Posterior cingulate gyrus (tissue), 11 donors: ENCODE data around the gene B3GALT4.
"Not testable (repeated sequence)": the region's sequence is repeated elsewhere in the genome, so short reads cannot be mapped to it uniquely, and the experiment has no call there.

Experiments used
- DNase-seq, 10 donors: peaks; one replicate each; pipeline versions ENCODE4 v3.0.0 to v3.0.0-alpha.2; 2020 to 2021; ENCODE audit warnings: mixed read lengths in 3 of 10
- intact Hi-C: fragments of 100-400 bp; cut with DNase I; formaldehyde crosslinking; loops from one replicate; pipeline ENCODE4 v1.15.1; 2023

The B3GALT4 gene, protein sequence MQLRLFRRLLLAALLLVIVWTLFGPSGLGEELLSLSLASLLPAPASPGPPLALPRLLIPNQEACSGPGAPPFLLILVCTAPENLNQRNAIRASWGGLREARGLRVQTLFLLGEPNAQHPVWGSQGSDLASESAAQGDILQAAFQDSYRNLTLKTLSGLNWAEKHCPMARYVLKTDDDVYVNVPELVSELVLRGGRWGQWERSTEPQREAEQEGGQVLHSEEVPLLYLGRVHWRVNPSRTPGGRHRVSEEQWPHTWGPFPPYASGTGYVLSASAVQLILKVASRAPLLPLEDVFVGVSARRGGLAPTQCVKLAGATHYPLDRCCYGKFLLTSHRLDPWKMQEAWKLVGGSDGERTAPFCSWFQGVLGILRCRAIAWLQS

GRCh38 chr6:33276864-33277662 lies at the start of gene B3GALT4:
Gene B3GALT4, plus strand, starts transcription at chr6:33277123. Its CDS starts 297 bp downstream, at chr6:33277420.
- intact Hi-C loops, result no loop called here
- DNase-seq, result peak; percentile 28 to 93 (median 54)

DNA sequence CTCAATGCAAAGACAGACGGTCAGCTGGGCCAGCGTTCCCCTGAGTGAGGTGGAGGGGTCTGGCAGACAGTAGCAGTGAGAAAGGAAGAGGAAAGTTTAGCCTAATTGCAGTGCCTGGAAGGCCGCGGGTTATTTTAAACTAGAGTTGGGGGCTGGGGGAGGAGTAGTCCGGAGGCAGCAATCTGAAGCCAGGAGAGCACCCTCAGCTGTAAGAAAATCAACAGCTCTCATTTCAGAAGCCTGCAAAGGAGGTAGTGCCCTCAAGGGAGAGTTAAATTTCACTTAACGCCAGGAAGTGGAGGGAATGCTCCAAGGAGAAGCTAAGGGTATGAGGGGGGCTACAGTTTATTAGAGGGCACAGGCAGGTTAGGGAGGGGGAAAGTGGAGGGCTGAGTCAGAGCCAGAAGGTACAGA lies 41.7 kb upstream of the B3GALT4 start:
- intact Hi-C loops, result no loop called here
- no peak for DNase-seq

DNA sequence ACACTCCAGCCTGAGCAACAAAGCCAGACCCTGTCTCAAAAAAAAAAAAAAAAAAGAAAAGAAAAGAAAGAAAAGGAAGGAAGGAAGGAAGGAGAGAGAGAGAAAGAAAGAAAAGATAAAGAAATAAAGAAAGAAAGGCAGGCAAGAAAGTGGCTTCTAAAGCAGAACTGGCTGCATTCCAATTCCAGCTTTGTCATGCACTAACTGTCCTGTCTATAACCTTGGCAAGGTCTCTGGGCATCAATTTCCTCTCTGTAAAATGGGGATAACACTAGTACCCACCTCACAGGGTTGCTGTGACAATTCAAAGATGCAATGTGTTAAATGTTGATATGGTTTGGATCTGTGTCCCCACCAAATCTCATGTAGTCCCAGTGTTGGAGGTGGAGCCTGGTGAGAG lies 40.6 kb upstream of the B3GALT4 start:
- DNase-seq, result no peak
- intact Hi-C loops, result no loop called here

DNA sequence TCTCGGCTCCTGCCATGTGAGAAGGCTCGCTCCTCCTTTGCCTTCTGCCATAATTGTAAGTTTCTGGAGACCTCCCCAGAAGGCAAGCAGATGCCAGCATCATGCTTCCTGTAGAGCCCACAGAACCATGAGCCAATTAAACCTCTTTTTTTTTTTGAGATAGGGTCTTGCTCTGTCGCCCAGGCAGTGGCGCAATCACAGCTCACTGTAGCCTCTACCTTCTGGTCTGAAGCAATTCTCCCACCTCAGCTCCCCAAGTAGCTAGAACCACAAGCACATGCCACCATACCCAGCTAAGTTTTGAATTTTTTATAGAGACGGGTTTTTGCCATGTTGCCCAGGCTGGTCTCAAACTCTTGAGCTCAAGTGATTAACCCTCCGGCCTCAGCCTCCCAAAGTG lies 40.1 kb upstream of the B3GALT4 start:
- no peak for DNase-seq
- intact Hi-C loops, result no loop called here

GRCh38 chr6:33237741-33238140 lies 39.2 kb upstream of the B3GALT4 start:
- DNase-seq, result no peak
- intact Hi-C loops, result no loop called here

DNA sequence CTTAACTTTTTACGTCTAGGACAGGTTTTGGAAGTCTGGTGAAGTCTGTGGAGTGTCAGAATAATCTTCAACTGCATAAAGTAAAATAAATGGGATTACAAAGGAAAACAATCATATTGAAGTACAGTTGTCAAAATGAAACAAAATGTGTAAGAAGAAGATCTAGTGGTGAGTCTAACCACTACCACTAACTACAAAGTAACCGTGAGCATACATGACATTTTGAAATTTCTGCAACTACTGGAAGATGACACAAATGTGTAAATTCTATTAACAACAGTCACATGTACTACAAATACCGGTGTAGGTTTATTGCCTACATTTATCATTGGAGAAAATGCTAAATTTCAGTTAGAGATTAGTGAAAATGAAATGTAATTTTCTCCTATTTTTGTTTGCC lies 35.0 kb upstream of the B3GALT4 start:
- no peak for DNase-seq
- intact Hi-C loops, result loop anchor here (10.0 kb wide), 1 partner anchor 47 kb away; the partner anchor contains the start of gene COL11A2

DNA sequence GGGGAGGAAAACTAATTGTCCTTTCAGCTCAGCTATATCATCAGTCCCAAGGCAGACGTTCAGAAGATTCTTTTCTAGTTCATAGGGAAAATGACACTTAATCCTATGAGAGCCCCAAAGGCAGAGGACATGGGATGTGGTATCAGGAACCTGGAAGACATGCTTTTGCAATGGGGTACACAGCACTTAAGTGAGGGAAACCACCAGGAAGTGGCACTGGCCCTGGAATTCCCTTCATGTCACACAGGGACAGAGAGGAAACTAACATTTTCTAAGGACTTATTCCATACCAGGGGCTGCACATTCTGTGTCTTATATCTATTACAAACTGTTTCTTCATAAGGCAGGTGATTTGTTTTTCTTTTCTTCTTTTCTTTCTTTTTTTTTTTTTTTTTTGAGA lies 33.4 kb upstream of the B3GALT4 start:
- intact Hi-C loops, result loop anchor here (10.0 kb wide), 1 partner anchor 49 kb away; the partner anchor contains the start of gene COL11A2
- DNase-seq, result no peak

DNA sequence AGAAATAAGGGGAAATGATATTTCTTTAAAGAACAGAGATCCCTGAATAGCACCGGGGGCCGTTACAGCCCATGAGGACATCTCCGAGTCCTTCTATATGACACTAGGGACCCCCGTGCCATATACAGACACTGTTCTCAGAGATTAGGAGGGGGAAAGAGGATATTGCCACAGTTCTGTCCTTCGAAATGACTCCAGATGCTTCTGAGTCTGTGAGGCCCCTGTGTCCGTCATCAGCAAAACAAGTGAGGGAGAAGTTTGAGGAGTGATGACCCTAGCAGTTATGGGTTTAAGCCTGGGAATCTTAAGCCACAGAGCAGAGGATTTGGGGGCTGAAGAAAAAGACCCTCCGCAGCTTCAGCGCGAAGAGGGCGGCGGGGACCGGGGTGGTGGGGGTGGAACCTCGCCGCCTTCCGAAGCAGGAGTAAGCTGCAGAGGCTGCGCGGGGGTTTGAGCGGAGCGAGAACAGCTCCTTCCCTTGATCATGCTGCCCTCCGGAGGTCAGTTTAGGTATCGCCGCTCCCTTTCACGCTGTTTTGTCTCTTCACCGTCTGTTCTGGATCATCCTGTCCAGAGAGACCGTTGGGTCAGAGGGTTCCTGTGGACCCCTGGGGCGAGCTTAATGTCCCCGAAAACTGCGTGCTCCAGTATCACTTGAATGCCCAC lies 28.8 kb upstream of the B3GALT4 start:
- DNase-seq, result peak; percentile 83 to 98 (median 91)
- intact Hi-C loops, result loop anchor here (1.0 to 10.0 kb wide), 6 partner anchors 36 to 361 kb away; partner anchors contain the start of gene COL11A2

DNA sequence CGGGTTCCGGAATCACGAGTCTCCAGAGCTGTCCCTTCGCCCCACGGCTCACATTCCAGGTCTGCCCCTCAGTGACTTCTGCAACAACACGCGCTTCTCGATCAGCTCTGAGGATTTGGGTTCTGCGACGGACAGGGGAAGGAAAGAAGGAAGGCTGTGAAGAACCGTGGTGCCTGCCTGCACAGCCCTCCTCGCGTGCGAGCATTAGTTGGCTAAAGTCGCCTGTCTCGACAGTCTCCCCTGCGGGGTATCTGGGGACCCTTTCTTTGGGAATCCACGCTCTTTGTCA lies 28.3 kb upstream of the B3GALT4 start:
- DNase-seq, result peak in 2 of 10 donors; percentile 12 to 81
- intact Hi-C loops, result loop anchor here (1.0 to 10.0 kb wide), 6 partner anchors 36 to 361 kb away; partner anchors contain the start of gene COL11A2

DNA sequence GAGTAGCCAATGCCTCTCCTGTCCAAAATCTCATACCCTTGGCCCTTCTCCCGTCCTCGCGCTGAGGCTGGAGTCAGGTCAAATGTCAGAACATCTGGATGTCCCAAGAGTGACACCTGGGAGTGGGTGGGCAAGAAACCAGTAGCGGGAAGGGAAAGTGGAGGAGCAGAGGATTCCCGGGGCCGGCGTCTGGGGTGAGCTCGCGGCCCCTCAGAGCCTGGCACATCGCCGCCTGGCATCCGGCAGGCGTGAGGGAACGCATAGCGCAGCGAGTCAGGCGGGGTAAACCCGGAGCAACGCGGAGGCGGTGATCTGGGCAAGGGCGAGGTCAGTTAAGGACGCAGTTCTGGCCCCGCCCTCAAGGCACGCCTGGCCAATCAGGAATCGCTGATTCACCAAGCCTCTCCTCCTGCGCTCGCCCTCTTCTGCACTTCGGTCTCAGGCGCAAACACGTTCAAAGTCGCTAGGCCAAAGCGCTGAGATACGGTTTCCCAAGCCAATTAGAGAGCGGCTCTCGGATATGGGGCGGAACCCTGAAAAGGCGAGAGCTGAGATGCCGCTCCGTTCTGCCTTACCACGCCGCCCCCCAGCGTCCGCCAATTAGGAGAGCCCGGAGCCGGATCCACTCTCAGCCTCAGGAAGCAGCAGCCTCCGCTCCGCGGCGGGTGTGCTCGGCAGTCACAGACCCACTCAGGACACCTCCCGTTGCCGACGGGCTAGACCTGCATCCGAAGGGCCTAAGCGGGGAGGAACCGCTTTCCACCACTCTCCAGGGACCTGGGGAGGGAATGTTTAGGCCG lies 27.8 kb upstream of the B3GALT4 start:
- intact Hi-C loops, result loop anchor here (1.0 to 10.0 kb wide), 6 partner anchors 37 to 362 kb away; partner anchors contain the start of gene COL11A2
- peak; percentile 93 to 99 (median 97) for DNase-seq

DNA sequence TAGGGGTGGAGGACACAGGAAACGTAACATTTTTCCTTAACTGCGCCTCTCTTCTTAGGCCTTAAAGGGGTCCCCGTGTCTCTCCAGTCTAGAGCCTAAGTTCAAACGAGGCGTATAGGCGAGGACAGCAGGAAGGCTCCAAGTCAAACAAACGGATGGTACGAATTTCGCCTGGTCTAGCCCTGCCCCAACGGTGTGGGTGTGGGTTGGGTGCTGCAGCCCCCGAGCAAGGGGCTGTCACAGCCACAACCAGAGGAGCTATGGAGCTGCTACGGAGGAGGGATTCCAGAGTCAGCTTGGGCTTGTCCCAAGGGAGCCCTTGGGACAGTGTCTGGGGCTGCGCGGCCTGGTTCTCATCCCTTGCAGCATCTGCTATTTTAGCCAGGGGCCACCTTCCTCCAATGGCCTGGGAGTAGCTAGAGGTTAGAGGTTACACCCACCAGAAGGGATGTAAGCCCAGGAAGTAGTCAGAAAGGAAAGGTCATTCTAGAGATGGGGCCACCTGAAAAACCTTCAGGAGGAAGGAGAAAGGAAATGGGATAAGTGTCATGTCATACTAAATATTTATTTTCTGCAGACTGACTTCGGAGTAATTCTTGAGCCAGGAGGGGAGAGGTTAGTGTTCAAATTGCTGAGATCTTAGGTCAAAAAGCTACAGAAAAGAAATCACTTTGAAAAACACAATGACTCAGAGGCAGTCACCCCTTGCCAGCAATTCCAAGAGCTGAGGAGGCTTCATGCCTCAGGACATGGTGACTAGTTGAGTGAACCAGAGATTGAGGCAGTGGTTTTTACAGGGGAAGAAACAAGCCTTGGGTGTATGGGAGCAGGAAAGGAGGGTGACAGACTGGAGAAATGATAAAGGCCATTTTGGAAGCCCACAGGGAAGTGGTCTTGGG lies 26.9 kb upstream of the B3GALT4 start:
- DNase-seq, result peak in 1 of 10 donors; percentile 16
- intact Hi-C loops, result loop anchor here (2.0 to 10.0 kb wide), 4 partner anchors 38 to 363 kb away; partner anchors contain the start of gene COL11A2

- intact Hi-C loops, result no loop called here
- no peak for DNase-seq
Observed at GRCh38 chr6:33250731-33251130, 26.2 kb upstream of the B3GALT4 start.

DNA sequence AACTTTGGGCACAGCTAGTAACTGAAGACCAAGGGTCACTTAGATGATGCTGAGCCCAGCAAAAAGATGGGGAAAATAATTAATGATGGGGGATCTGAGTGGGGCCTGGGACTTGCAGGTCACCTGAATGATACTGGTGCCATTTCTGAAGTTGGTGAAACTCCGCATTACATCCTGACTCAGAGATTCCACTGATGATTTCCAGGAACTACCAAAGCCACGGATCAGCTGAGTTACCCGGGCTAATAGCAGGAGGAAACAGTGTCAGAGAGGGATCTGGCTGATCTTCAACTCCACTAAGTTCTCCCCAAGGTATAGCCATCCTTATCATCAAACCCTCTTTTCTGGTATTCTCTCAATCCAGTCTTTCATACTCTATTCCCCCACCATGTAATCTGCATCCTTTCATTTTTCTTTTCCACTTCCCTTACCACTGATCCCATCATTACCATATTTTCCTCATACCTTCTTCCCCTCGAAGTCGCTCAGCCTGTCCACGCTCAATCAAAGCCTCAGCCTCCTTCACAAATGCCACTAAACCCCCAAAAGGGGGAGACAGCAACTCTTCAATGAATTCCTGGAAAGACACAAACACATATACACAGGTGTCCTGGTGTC lies 25.4 kb upstream of the B3GALT4 start:
- intact Hi-C loops, result no loop called here
- DNase-seq, result no peak

DNA sequence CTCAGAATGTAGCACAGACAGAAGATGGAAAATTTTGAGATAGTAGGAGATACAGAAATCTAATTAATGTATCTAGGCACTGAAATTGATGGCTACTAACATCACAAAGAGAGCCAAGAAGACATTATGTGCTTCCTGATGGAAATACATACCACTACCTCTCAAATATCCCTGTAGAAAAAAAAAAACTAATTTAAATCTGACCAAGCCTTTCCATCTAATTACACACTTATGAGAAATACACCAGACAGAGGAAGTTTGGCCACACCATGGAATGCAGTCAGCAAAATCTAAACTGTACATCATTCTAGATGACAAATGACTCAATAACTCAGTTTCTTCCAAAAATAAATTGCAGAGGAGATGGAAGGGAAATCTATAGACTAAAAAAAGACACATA lies 24.2 kb upstream of the B3GALT4 start:
- intact Hi-C loops, result no loop called here
- no peak for DNase-seq

DNA sequence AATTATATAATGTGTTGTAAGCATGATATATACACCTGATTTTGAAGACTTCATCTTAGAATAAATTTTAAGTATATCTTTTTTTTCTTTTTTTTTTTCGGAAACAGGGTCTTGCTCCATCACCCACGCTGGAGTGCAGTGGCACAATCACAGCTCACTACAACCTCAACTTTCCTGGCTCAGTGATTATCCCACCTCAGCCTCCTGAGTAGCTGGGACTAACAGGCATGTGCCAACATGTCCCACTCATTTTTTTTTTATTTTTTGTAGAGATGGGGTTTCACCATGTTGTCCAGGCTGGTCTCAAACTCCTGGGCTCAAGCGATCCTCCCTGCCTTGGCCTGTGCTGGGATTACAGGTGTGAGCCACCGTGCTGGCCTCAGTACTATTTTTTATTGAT lies 22.3 kb upstream of the B3GALT4 start:
- intact Hi-C loops, result no loop called here
- no peak for DNase-seq

- intact Hi-C loops, result no loop called here
Observed at GRCh38 chr6:33259032-33259431, 17.9 kb upstream of the B3GALT4 start.

GRCh38 chr6:33262490-33262889 lies 14.4 kb upstream of the B3GALT4 start:
- intact Hi-C loops, DNase-seq: not testable (repeated sequence)

More at GRCh38 chr6:33259032-33259431, 17.9 kb upstream of the B3GALT4 start:
- no peak for DNase-seq

DNA sequence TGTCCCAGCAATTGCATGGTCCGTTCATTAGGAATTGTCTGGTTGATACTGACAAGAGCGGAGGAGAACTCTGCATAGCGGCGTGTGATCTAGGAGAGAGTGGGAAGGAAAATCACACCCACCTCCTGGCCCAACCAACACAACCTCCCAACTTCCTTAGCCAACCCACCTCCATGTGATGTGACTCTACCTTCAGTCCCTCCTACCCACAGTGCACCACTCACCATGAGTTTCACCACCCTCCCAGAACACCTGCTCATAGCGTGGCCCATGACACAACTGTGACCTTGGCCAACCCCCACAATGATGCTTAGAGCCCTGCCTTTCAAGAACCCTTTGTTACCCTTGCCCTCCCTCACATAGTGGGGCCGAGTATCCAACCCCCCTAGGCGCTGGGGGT lies 12.9 kb upstream of the B3GALT4 start:
- intact Hi-C loops, result no loop called here
- no peak for DNase-seq

GRCh38 chr6:33271117-33271467 lies 5.8 kb upstream of the B3GALT4 start:
- no peak for DNase-seq
- intact Hi-C loops, result no loop called here
